ENCODE results near the gene TCAIM. TPM values are rescaled to one million over a fixed set of nuclear protein-coding genes. Genes with fewer than 3 reads are reported as not detected.
A peak's percentile ranks its signal among the peaks of the same experiment; 100 is the strongest.

The TCAIM gene
- total and polyA plus RNA-seq, 9 of the 15 experiments (the other 6 are each of a cell fraction or from before 2014, with no cell fraction given), result 19.7 to 53.3 (median 36.9) TPM

- TF ChIP-seq, protein P1, sequence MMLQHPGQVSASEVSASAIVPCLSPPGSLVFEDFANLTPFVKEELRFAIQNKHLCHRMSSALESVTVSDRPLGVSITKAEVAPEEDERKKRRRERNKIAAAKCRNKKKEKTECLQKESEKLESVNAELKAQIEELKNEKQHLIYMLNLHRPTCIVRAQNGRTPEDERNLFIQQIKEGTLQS (IDR thresholded peaks at IDR 0.05), result no peak
- TF ChIP-seq, protein P1 (CRISPR knock-in tag; conservative IDR thresholded peaks at IDR 0.05), result no peak
- TF ChIP-seq ESRRB (CRISPR knock-in tag; IDR thresholded peaks at IDR 0.05; ENCODE audit: borderline replicate concordance) (0 out of 2 replicates have a peak, but pooled peaks have one; percentile 17), ELF1 (tag; IDR thresholded peaks at IDR 0.05) (no peak), MEF2A (IDR thresholded peaks at IDR 0.05; ENCODE audit: control insufficient read depth, low read depth, low read length) (no peak), ZNF511 (CRISPR knock-in tag; IDR thresholded peaks at IDR 0.05) (no peak), MYBL2 (IDR thresholded peaks at IDR 0.05; ENCODE audit: low read depth) (no peak), MYBL2 (CRISPR knock-in tag; IDR thresholded peaks at IDR 0.05; ENCODE audit: borderline replicate concordance) (no peak), SMARCC2 (IDR thresholded peaks at IDR 0.05; ENCODE audit: low read depth) (no peak), SRF (CRISPR knock-in tag; IDR thresholded peaks at IDR 0.05) (0 out of 4 replicates have a peak, but pooled peaks of 1 of the 2 experiments have one; percentile 56), FOXJ3 (CRISPR knock-in tag; IDR thresholded peaks at IDR 0.05) (no peak), HINFP (tag; conservative IDR thresholded peaks at IDR 0.05; ENCODE audit: low read depth) (peak; percentile 77), CBFA2T2 (conservative IDR thresholded peaks at IDR 0.05) (no peak), TCF7 (IDR thresholded peaks at IDR 0.05; ENCODE audit: borderline replicate concordance) (no peak), FOXP1 (CRISPR knock-in tag; IDR thresholded peaks at IDR 0.05) (no peak), NR3C1 (CRISPR knock-in tag; IDR thresholded peaks at IDR 0.05) (no peak), PYGO2 (tag; IDR thresholded peaks at IDR 0.05) (peak; percentile 94), ZNF695 (CRISPR knock-in tag; IDR thresholded peaks at IDR 0.05) (peak; percentile 83; the same call in 1 of the 2 replicates), CHD2 (IDR thresholded peaks at IDR 0.05; ENCODE audit: low read depth, low read length) (no peak), CXXC5 (CRISPR knock-in tag; IDR thresholded peaks at IDR 0.05) (peak; percentile 86), ZFP36 (IDR thresholded peaks at IDR 0.05; ENCODE audit: low read depth, low read length, partially characterized antibody) (no peak), ZNF134 (CRISPR knock-in tag; conservative IDR thresholded peaks at IDR 0.05) (peak; percentile 71), IRF2 (CRISPR knock-in tag; IDR thresholded peaks at IDR 0.05) (no peak)
- TF ChIP-seq, protein P2, sequence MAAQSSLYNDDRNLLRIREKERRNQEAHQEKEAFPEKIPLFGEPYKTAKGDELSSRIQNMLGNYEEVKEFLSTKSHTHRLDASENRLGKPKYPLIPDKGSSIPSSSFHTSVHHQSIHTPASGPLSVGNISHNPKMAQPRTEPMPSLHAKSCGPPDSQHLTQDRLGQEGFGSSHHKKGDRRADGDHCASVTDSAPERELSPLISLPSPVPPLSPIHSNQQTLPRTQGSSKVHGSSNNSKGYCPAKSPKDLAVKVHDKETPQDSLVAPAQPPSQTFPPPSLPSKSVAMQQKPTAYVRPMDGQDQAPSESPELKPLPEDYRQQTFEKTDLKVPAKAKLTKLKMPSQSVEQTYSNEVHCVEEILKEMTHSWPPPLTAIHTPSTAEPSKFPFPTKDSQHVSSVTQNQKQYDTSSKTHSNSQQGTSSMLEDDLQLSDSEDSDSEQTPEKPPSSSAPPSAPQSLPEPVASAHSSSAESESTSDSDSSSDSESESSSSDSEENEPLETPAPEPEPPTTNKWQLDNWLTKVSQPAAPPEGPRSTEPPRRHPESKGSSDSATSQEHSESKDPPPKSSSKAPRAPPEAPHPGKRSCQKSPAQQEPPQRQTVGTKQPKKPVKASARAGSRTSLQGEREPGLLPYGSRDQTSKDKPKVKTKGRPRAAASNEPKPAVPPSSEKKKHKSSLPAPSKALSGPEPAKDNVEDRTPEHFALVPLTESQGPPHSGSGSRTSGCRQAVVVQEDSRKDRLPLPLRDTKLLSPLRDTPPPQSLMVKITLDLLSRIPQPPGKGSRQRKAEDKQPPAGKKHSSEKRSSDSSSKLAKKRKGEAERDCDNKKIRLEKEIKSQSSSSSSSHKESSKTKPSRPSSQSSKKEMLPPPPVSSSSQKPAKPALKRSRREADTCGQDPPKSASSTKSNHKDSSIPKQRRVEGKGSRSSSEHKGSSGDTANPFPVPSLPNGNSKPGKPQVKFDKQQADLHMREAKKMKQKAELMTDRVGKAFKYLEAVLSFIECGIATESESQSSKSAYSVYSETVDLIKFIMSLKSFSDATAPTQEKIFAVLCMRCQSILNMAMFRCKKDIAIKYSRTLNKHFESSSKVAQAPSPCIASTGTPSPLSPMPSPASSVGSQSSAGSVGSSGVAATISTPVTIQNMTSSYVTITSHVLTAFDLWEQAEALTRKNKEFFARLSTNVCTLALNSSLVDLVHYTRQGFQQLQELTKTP (IDR thresholded peaks at IDR 0.05; ENCODE audit: low read depth in 1 of 2, partially characterized antibody in 2 of 2), result no peak
Measured at GRCh38 chr3:44437800-44438199, 99.2 kb downstream of the TCAIM start (continued).

Measured in K562 (cell line).